Pancreas (tissue), 10 donors: ENCODE measurements around the gene GRB10. TPM values are rescaled to one million over a fixed set of nuclear protein-coding genes. Genes with fewer than 3 reads are reported as not detected.

Source experiments
- ATAC-seq, 4 donors: fragments of 200-7000 bp; cut with Tn5 transposase; one replicate each; pipeline versions ENCODE4 v1.8.0 to v1.9.1; 2020; ENCODE audit warnings: mild to moderate bottlenecking in 4 of 4, moderate library complexity in 4 of 4
- DNase-seq, 6 donors: peaks; one replicate each; pipeline ENCODE4 v3.0.0-alpha.2; 2020
- FAIRE-seq: peaks from 2 replicates; lab custom pipeline; 2012; peaks lifted over from hg19 to GRCh38; lab: Jason Lieb, UNC
- H3K27ac ChIP-seq, 4 donors: fragments of 200-600 bp; sonication (generic); 1 replicate in 3 of 4; 2 replicates in 1 of 4; pipeline versions ENCODE4 v1.5.0 to v1.8.0; 2020
- H3K27me3 ChIP-seq, 4 donors: fragments of 200-600 bp; one replicate each; pipeline ENCODE4 v1.8.0; 2021
- H3K36me3 ChIP-seq, 3 donors: fragments of 200-600 bp; sonication (generic) in 1 of 3; one replicate each; pipeline versions ENCODE4 v1.5.0 to v1.8.0; 2020 to 2021
- H3K4me1 ChIP-seq, 3 donors: fragments of 200-600 bp; one replicate each; pipeline ENCODE4 v1.8.0; 2021
- H3K4me3 ChIP-seq, 4 donors: fragments of 200-600 bp; sonication (generic) in 2 of 4; one replicate each; pipeline versions ENCODE4 v1.5.0 to v1.8.0; 2020 to 2021
- H3K9me3 ChIP-seq, 4 donors: fragments of 200-600 bp; one replicate each; pipeline ENCODE4 v1.8.0; 2021
- WGBS, 2 donors: extraction: QIAGEN DNeasy Blood & Tissue Kit; methylation state at CpG; one replicate each; pipeline ENCODE4 v1.1.7; 2013; 5-methylcytosine and 5-hydroxymethylcytosine counted together
- intact Hi-C, 3 donors: fragments of 100-400 bp; cut with DNase I; formaldehyde crosslinking; loops; one replicate each; pipeline versions ENCODE4 v1.11.1 to v1.14.2; 2022
- polyA plus RNA-seq, 2 donors: library from polyadenylated mRNA; stranded (reverse); fragments of 200-250 nt; gene quantifications; one replicate each; pipeline ENCODE4 v1.2.3, GENCODE V29; 2013
- total RNA-seq, 6 donors: library from RNA; stranded (reverse); fragmentation: NEBNext Ultra II Directional in 4 of 6; extraction: Animal tissue kit (Norgen Biotek cat#: 25700) in 4 of 6; gene quantifications; one replicate each; pipeline versions ENCODE4 v1.2.1 to v1.2.4, GENCODE V29; 2021 to 2023
- TF ChIP-seq, protein P1 (sequence below), 4 donors: fragments of 200-600 bp; sonication (generic) in 3 of 4; IDR thresholded peaks; one replicate each; pipeline versions ENCODE4 v1.5.0 to v1.8.0; 2021; ENCODE audit warnings: antibody characterized with exemption in 4 of 4
- donor health status: healthy with polysubstance abuse.
- donor health status: DM: no; HTN: no; CAD: no; lungs with moderate emphysema.
- donor health status: DM: no; HTN: no; CAD: no.
- donor health status: control.
- donor health status: control.
- donor health status: Bipolar disorder and iron deficiency.
- donor health status: DM: yes; HTN: yes; CAD: no.
- donor health status: DM: no; HTN: no; CAD: no.
- donor health status: DM: no; HTN: no; CAD: no.
- donor health status: DM: yes; HTN: yes; CAD: no.

Gene GRB10
- total and polyA plus RNA-seq, 8 donors: 69.9 to 199 (median 133) TPM

DNA sequence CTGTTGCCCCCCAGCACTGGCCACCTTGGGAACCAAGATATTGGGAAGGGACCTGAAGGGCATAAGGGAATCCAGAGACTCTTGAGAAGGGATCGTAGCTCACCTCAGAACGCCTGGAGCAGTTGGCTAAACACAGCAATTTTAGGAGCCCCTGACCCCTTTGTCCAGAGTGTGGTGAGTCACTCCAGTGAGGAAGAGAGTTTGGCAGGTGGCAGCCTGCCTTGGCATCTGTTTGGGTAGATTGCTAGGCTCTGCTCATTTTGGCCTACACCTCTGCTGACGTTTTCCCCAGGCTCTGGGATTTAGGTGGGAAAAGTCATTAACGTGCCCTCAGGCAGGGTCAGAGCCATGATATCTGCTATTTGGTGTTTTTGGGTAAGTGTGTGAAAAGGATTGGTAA, 100.6 kb downstream of the GRB10 start:
- Histone ChIP-seq H3K4me1 (peaks cover 35 to 79% (median 71%) of the 10 kb centered on the region in 3 donors), H3K36me3 (no peaks in the 10 kb centered on the region), H3K27ac (peak overlapping the region in 3 of 4 donors; percentile 13 to 61 (median 52)), H3K27me3 (no peaks in the 10 kb centered on the region), H3K4me3 (no peak overlapping the region), H3K9me3 (no peaks in the 10 kb centered on the region)
- TF ChIP-seq, protein P1, sequence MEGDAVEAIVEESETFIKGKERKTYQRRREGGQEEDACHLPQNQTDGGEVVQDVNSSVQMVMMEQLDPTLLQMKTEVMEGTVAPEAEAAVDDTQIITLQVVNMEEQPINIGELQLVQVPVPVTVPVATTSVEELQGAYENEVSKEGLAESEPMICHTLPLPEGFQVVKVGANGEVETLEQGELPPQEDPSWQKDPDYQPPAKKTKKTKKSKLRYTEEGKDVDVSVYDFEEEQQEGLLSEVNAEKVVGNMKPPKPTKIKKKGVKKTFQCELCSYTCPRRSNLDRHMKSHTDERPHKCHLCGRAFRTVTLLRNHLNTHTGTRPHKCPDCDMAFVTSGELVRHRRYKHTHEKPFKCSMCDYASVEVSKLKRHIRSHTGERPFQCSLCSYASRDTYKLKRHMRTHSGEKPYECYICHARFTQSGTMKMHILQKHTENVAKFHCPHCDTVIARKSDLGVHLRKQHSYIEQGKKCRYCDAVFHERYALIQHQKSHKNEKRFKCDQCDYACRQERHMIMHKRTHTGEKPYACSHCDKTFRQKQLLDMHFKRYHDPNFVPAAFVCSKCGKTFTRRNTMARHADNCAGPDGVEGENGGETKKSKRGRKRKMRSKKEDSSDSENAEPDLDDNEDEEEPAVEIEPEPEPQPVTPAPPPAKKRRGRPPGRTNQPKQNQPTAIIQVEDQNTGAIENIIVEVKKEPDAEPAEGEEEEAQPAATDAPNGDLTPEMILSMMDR (IDR thresholded peaks at IDR 0.05): no peak
- FAIRE-seq: no peak
- ATAC-seq: no peak
- intact Hi-C loops: loop anchor here in 1 of 3 donors (10.0 kb wide), 1 partner anchor 113 kb away; no protein-coding TSS in a partner anchor
- 46 to 66% methylated on average over 4 of the region's 4 CpGs for WGBS, 2 donors
- DNase-seq: no peak

- Histone ChIP-seq H3K36me3 (no peaks in the 10 kb centered on the region), H3K4me1 (peaks cover 38 to 85% (median 72%) of the 10 kb centered on the region in 3 donors), H3K27me3 (no peaks in the 10 kb centered on the region), H3K27ac (peak overlapping the region; percentile 13 to 61 (median 34)), H3K9me3 (no peaks in the 10 kb centered on the region), H3K4me3 (no peak overlapping the region)
- intact Hi-C loops: loop anchor here in 1 of 3 donors (10.0 kb wide), 1 partner anchor 113 kb away; no protein-coding TSS in a partner anchor
- DNase-seq (no peak), ATAC-seq (peak in 1 of 4 donors; percentile 6), FAIRE-seq (peak; percentile 41)
- TF ChIP-seq, protein P1 (IDR thresholded peaks at IDR 0.05): no peak
- WGBS, 2 donors: 54 to 56% methylated on average over 8 of the region's 8 CpGs
Measured at GRCh38 chr7:50681432-50682045, 101.2 kb downstream of the GRB10 start.

DNA sequence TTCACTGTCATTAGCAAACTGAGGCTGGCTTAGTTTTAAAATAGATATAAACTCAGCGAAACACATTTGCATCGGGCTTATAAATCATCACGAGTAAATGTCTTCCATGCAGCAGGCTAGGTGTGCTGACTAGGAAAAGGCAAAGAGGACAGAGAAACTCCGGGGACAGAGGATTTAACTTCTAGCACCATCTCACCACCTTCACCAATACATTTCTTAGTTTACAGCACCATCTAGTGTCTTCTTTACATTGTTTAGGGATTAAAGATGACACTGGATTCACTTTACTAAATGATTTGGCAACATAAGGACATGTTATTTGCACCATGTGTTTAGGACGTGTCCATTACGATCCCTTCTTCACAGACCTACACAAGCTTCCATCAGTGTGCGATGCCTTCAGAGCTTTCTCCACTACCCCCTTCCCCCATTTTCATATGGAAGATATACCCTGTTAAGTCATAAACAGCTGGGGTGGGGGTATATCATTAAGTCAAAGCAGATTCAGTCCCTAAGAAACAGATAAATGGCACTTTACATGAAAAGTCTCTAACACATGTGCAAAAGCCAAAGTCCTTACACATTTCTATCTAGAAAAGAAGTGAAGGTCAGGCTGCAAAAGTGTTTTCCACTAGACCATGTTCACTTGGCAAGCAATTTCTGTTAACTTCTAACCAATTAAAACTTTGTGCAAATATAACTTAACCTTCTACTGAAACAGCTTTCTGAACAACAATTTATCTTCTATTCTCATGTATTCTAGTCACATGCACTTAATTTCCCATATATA, 103.3 kb downstream of the GRB10 start:
- Histone ChIP-seq H3K36me3 (peaks cover 0 to 3% (median 0%) of the 10 kb centered on the region in 3 donors), H3K4me1 (peaks cover 42 to 81% (median 56%) of the 10 kb centered on the region in 3 donors), H3K9me3 (no peaks in the 10 kb centered on the region), H3K27me3 (no peaks in the 10 kb centered on the region), H3K4me3 (no peak overlapping the region), H3K27ac (peak overlapping the region in 3 of 4 donors; percentile 8 to 60 (median 53))
- DNase-seq (no peak), FAIRE-seq (peak; percentile 82), ATAC-seq (peak; percentile 15 to 43 (median 39))
- intact Hi-C loops: loop anchor here in 1 of 3 donors (10.0 kb wide), 2 partner anchors 115 to 205 kb away; no protein-coding TSS in a partner anchor
- TF ChIP-seq, protein P1 (IDR thresholded peaks at IDR 0.05): peak in 1 of 4 donors; percentile 10
- 8 to 9% methylated on average over 7 of the region's 7 CpGs for WGBS, 2 donors

- TF ChIP-seq, protein P1 (IDR thresholded peaks at IDR 0.05): no peak
- Histone ChIP-seq H3K27me3 (no peaks in the 10 kb centered on the region), H3K4me3 (no peak overlapping the region), H3K36me3 (peaks cover 6 to 11% (median 7%) of the 10 kb centered on the region in 3 donors), H3K9me3 (no peaks in the 10 kb centered on the region), H3K4me1 (peaks cover 42 to 73% (median 54%) of the 10 kb centered on the region in 3 donors), H3K27ac (peak overlapping the region in 2 of 4 donors; percentile 8 to 53)
- intact Hi-C loops: loop anchor here in 1 of 3 donors (10.0 kb wide), 1 partner anchor 204 kb away; no protein-coding TSS in a partner anchor
- no peak for DNase-seq
- no peak for ATAC-seq
- WGBS, 2 donors: 26 to 34% methylated on average over 7 of the region's 7 CpGs
- no peak for FAIRE-seq
Measured at GRCh38 chr7:50678586-50678985, 104.1 kb downstream of the GRB10 start.
